UCSD-AML1 (cell line): Measurements from ENCODE around the gene MUC4.
"Not testable (repeated sequence)": the region's sequence is repeated elsewhere in the genome, so short reads cannot be mapped to it uniquely, and the experiment has no call there.

Source experiments
- DNase-seq: peaks from one replicate; lab custom pipeline; 2025; ENCODE audit not compliant: unreplicated experiment; lab: John Stamatoyannopoulos, UW

MUC4 gene

GRCh38 chr3:195762249-195762585 lies 49.5 kb downstream of the MUC4 start:
- no peak for DNase-seq

GRCh38 chr3:195761567-195762248 lies 50.0 kb downstream of the MUC4 start:
- peak; percentile 78 for DNase-seq

GRCh38 chr3:195761123-195761566 lies 50.6 kb downstream of the MUC4 start:
- no peak for DNase-seq

GRCh38 chr3:195760345-195761122 lies 51.2 kb downstream of the MUC4 start:
- DNase-seq = no peak

- no peak for DNase-seq
Measured at GRCh38 chr3:195758721-195759353, 52.9 kb downstream of the MUC4 start.

- DNase-seq = no peak
Measured at GRCh38 chr3:195757827-195758226, 53.9 kb downstream of the MUC4 start.

GRCh38 chr3:195757438-195757770 lies 54.3 kb downstream of the MUC4 start:
- no peak for DNase-seq

GRCh38 chr3:195755791-195756676 lies 55.7 kb downstream of the MUC4 start:
- no peak for DNase-seq

- no peak for DNase-seq
Measured at GRCh38 chr3:195755391-195755790, 56.3 kb downstream of the MUC4 start.

- no peak for DNase-seq
Measured at GRCh38 chr3:195754906-195755305, 56.8 kb downstream of the MUC4 start.

- DNase-seq = no peak
Measured at GRCh38 chr3:195754141-195754540, 57.6 kb downstream of the MUC4 start.

- no peak for DNase-seq
Measured at GRCh38 chr3:195753581-195753980, 58.1 kb downstream of the MUC4 start.

GRCh38 chr3:195752546-195753331 lies 59.0 kb downstream of the MUC4 start:
- DNase-seq = no peak

GRCh38 chr3:195752066-195752465 lies 59.7 kb downstream of the MUC4 start:
- no peak for DNase-seq

GRCh38 chr3:195751560-195751959 lies 60.2 kb downstream of the MUC4 start:
- no peak for DNase-seq

- no peak for DNase-seq
Measured at GRCh38 chr3:195750797-195751520, 60.8 kb downstream of the MUC4 start.

GRCh38 chr3:195749101-195749500 lies 62.6 kb downstream of the MUC4 start:
- DNase-seq = not testable (repeated sequence)

GRCh38 chr3:195748661-195749060 lies 63.1 kb downstream of the MUC4 start:
- no peak for DNase-seq

- no peak for DNase-seq
Measured at GRCh38 chr3:195746751-195747150, 65.0 kb downstream of the MUC4 start.

- DNase-seq = no peak
Measured at GRCh38 chr3:195746346-195746745, 65.4 kb downstream of the MUC4 start.
